Measurements from ENCODE around the gene GBGT1.
"Not testable (repeated sequence)": the region's sequence is repeated elsewhere in the genome, so short reads cannot be mapped to it uniquely, and the experiment has no call there.

The GBGT1 gene

DNA sequence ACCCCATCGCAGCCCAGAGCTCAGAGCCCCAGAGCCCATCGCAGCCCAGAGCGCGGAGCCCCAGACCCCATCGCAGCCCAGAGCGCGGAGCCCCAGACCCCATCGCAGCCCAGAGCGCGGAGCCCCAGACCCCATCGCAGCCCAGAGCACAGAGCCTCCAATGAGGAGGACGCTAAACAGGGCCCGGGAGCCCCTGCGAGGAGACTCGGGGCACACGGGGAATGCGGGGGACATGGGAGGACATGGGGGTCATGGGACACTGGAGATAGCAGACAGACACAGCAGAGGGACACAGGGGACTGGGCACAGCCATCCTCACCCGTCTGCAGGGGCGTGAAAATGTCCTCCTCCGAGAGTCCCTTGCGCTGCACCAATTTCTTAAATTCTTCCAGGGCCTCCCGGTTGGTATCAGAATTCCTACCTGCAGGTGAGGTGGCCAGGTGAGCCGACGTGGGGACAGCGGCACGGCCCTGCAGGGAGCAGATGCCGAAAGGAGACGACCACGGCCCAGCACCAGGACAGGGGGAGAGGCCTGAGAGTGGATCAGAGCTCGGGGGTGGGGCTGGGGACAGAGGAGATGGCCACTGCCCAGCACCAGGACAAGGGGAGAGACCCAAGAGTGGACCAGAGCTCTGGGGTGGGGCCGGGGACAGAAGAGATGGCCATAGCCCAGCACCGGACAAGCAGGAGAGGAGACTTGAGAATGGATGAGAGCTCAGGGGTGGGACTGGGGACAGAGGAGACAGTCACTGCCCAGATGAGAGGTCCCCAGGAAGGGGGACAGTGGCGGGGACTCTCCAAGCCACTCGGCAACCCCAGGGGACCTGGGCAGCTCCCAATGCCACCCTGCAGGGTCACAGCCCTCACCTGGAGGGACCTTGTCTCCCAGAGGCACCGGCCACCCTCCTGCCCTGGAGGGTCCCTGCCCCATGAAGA is 42.5 kb upstream of the GBGT1 start:
- Histone ChIP-seq H3K27me3 (ENCODE audit: insufficient read depth, low read length) (no peaks in the 10 kb centered on the region), H3K36me3 (ENCODE audit: control insufficient read depth in 1 of 2, insufficient read depth in 2 of 2, low read length in 2 of 2) (no peaks in the 10 kb centered on the region), H2AK5ac (ENCODE audit: low read length) (peak overlapping the region; percentile 28), H3K4me2 (ENCODE audit: low read length) (no peak overlapping the region), H3K9me3 (ENCODE audit: insufficient read depth, low read depth, low read length) (peaks cover 7% of the 10 kb centered on the region), H2BK12ac (ENCODE audit: low read length) (no peak overlapping the region), H3K4ac (ENCODE audit: low read depth, low read length) (no peak overlapping the region), H3K4me3 (ENCODE audit: low read depth, low read length) (no peak overlapping the region), H3K14ac (ENCODE audit: low read length) (no peak overlapping the region), H2BK5ac (ENCODE audit: low read depth, low read length, poor library complexity) (no peak overlapping the region), H4K12ac (ENCODE audit: low read depth, low read length) (no peak overlapping the region), H3K79me2 (ENCODE audit: control insufficient read depth, insufficient read depth, low read length, poor library complexity) (no peaks in the 10 kb centered on the region), H3K9ac (ENCODE audit: low read length) (no peak overlapping the region), H2AFZ (ENCODE audit: insufficient read depth, low read length, poor library complexity) (no peak overlapping the region), H3K23ac (ENCODE audit: low read length) (no peak overlapping the region), H3K27ac (ENCODE audit: low read depth, low read length) (no peak overlapping the region), H4K8ac (ENCODE audit: low read depth, low read length) (no peak overlapping the region), H2BK120ac (ENCODE audit: insufficient read depth, low read length, poor library complexity) (no peak overlapping the region), H4K91ac (ENCODE audit: low read depth, low read length) (no peak overlapping the region), H3K4me1 (ENCODE audit: control insufficient read depth in 1 of 2, insufficient read depth in 2 of 2, low read length in 2 of 2) (peaks cover 6 to 11% of the 10 kb centered on the region in 2 experiments), H3K79me1 (ENCODE audit: low read length) (no peaks in the 10 kb centered on the region), H3K18ac (ENCODE audit: low read length) (no peak overlapping the region)
- no CpG with 5 or more reads among the region's 35 CpGs for WGBS (ENCODE audit: extremely low coverage, insufficient coverage, insufficient read length)
- DNase-seq, result no peak

DNA sequence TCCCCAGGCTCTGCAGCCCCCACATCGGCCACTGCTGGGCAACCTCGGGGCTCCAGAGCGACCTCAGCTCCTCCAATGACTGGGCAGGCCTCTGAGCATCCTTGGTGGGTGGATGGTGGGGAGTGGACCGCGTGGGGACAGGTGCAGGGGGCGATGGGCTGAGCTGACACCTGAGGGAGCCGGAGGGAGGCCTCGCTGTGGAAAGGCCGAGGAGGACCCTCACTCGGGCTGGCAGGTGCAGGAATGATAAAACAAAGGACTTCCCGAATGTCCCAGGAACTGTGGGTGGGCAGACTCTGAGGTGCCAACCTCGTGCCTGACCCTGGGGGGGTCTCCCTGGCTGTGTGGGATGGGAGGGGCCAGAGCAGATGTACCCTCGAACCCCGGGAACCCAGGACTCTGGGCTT is 41.8 kb upstream of the GBGT1 start:
- not testable (repeated sequence) for H3K4me3 ChIP-seq (ENCODE audit: low read depth, low read length); H3K9me3 ChIP-seq (ENCODE audit: insufficient read depth, low read depth, low read length); H3K79me2 ChIP-seq (ENCODE audit: control insufficient read depth, insufficient read depth, low read length, poor library complexity); H2BK12ac ChIP-seq (ENCODE audit: low read length); H3K4me2 ChIP-seq (ENCODE audit: low read length); H2BK120ac ChIP-seq (ENCODE audit: insufficient read depth, low read length, poor library complexity); H2AFZ ChIP-seq (ENCODE audit: insufficient read depth, low read length, poor library complexity); H3K27ac ChIP-seq (ENCODE audit: low read depth, low read length); H3K23ac ChIP-seq (ENCODE audit: low read length); H3K4me1 ChIP-seq (ENCODE audit: control insufficient read depth in 1 of 2, insufficient read depth in 2 of 2, low read length in 2 of 2); H4K91ac ChIP-seq (ENCODE audit: low read depth, low read length); DNase-seq; H3K4ac ChIP-seq (ENCODE audit: low read depth, low read length); H3K79me1 ChIP-seq (ENCODE audit: low read length); H3K27me3 ChIP-seq (ENCODE audit: insufficient read depth, low read length); H4K12ac ChIP-seq (ENCODE audit: low read depth, low read length); H3K36me3 ChIP-seq (ENCODE audit: control insufficient read depth in 1 of 2, insufficient read depth in 2 of 2, low read length in 2 of 2); H3K14ac ChIP-seq (ENCODE audit: low read length); H3K18ac ChIP-seq (ENCODE audit: low read length); H4K8ac ChIP-seq (ENCODE audit: low read depth, low read length); H2AK5ac ChIP-seq (ENCODE audit: low read length); H2BK5ac ChIP-seq (ENCODE audit: low read depth, low read length, poor library complexity); H3K9ac ChIP-seq (ENCODE audit: low read length)
- no CpG with 5 or more reads among the region's 14 CpGs for WGBS (ENCODE audit: extremely low coverage, insufficient coverage, insufficient read length)

DNA sequence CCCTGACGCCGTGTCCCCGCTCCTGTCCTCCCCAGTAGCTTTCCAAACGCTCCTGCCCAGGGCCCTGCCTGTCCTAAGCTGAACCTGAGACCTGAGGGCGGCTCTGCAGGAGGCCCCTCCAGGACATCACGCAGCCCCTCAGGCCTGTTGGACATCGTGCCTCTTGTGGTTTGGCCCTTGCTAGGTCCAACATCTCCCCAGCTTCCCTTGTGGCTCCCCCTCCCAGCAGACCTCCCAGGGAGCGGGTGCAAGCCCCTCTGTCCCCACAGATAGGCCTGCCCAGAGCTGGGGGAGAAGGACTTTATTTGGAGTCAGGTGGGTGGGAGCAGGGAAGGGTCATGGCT is 41.3 kb upstream of the GBGT1 start:
- no peaks in the 10 kb centered on the region for H3K27me3 ChIP-seq (ENCODE audit: insufficient read depth, low read length)
- H3K4me1 ChIP-seq (ENCODE audit: control insufficient read depth in 1 of 2, insufficient read depth in 2 of 2, low read length in 2 of 2), result peaks cover 0 to under 1% of the 10 kb centered on the region in 2 experiments
- no peak overlapping the region for H2AK5ac ChIP-seq (ENCODE audit: low read length)
- no peak overlapping the region for H2BK12ac ChIP-seq (ENCODE audit: low read length)
- no peak overlapping the region for H4K12ac ChIP-seq (ENCODE audit: low read depth, low read length)
- H3K79me2 ChIP-seq (ENCODE audit: control insufficient read depth, insufficient read depth, low read length, poor library complexity), result no peaks in the 10 kb centered on the region
- no CpG with 5 or more reads among the region's 8 CpGs for WGBS (ENCODE audit: extremely low coverage, insufficient coverage, insufficient read length)
- no peak overlapping the region for H3K4ac ChIP-seq (ENCODE audit: low read depth, low read length)
- H3K14ac ChIP-seq (ENCODE audit: low read length), result no peak overlapping the region
- no peak overlapping the region for H3K4me3 ChIP-seq (ENCODE audit: low read depth, low read length)
- H3K36me3 ChIP-seq (ENCODE audit: control insufficient read depth in 1 of 2, insufficient read depth in 2 of 2, low read length in 2 of 2), result no peaks in the 10 kb centered on the region
- no peak for DNase-seq
- no peak overlapping the region for H3K4me2 ChIP-seq (ENCODE audit: low read length)
- H3K79me1 ChIP-seq (ENCODE audit: low read length), result no peaks in the 10 kb centered on the region
- no peak overlapping the region for H3K9ac ChIP-seq (ENCODE audit: low read length)
- H3K27ac ChIP-seq (ENCODE audit: low read depth, low read length), result no peak overlapping the region
- no peak overlapping the region for H2BK5ac ChIP-seq (ENCODE audit: low read depth, low read length, poor library complexity)
- no peak overlapping the region for H3K23ac ChIP-seq (ENCODE audit: low read length)
- H4K91ac ChIP-seq (ENCODE audit: low read depth, low read length), result no peak overlapping the region
- no peak overlapping the region for H4K8ac ChIP-seq (ENCODE audit: low read depth, low read length)
- peaks cover 5% of the 10 kb centered on the region for H3K9me3 ChIP-seq (ENCODE audit: insufficient read depth, low read depth, low read length)
- no peak overlapping the region for H2AFZ ChIP-seq (ENCODE audit: insufficient read depth, low read length, poor library complexity)
- H2BK120ac ChIP-seq (ENCODE audit: insufficient read depth, low read length, poor library complexity), result no peak overlapping the region
- no peak overlapping the region for H3K18ac ChIP-seq (ENCODE audit: low read length)

DNA sequence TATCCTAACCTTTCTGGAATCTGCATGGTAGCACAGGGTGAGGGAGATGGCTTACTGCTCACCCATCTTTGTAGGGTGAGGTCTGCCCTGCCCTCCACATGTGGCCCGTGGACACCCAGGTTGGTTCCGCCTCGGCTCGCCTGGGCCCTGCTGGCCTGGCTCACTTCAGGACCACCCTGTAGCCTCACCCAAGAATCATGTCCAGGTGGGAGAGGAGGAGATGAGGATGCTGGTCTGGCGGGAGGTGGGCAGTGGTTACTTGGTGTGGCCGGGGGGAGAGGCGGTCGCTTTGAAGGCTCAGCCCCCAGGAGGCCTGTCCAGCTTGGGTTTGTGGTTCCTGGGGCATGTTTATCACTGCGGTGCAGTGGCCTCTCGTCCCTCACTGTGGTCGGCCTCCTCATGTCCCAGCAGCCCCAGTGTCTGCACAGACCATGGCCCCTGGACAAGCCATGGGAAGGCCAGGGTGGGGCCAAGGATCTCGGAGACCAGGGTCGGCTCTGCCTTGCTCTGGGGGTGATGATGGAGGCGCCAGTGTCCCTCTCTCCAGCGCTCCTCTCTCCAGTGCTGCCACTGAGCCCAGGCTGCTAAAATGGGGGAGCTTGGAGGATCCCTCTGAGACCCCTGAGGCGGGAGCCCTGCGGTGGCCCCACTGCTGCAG is 40.8 kb upstream of the GBGT1 start:
- Histone ChIP-seq H3K9me3 (ENCODE audit: insufficient read depth, low read depth, low read length) (peaks cover 6% of the 10 kb centered on the region), H3K4me3 (ENCODE audit: low read depth, low read length) (no peak overlapping the region), H2AFZ (ENCODE audit: insufficient read depth, low read length, poor library complexity) (no peak overlapping the region), H3K9ac (ENCODE audit: low read length) (no peak overlapping the region), H3K4me1 (ENCODE audit: control insufficient read depth in 1 of 2, insufficient read depth in 2 of 2, low read length in 2 of 2) (no peaks in the 10 kb centered on the region), H3K27me3 (ENCODE audit: insufficient read depth, low read length) (no peaks in the 10 kb centered on the region), H3K18ac (ENCODE audit: low read length) (no peak overlapping the region), H3K14ac (ENCODE audit: low read length) (no peak overlapping the region), H4K12ac (ENCODE audit: low read depth, low read length) (no peak overlapping the region), H3K27ac (ENCODE audit: low read depth, low read length) (no peak overlapping the region), H2BK12ac (ENCODE audit: low read length) (no peak overlapping the region), H3K79me1 (ENCODE audit: low read length) (no peaks in the 10 kb centered on the region), H3K79me2 (ENCODE audit: control insufficient read depth, insufficient read depth, low read length, poor library complexity) (no peaks in the 10 kb centered on the region), H2AK5ac (ENCODE audit: low read length) (no peak overlapping the region), H4K8ac (ENCODE audit: low read depth, low read length) (no peak overlapping the region), H3K36me3 (ENCODE audit: control insufficient read depth in 1 of 2, insufficient read depth in 2 of 2, low read length in 2 of 2) (no peaks in the 10 kb centered on the region), H4K91ac (ENCODE audit: low read depth, low read length) (no peak overlapping the region), H2BK5ac (ENCODE audit: low read depth, low read length, poor library complexity) (no peak overlapping the region), H3K4me2 (ENCODE audit: low read length) (no peak overlapping the region), H2BK120ac (ENCODE audit: insufficient read depth, low read length, poor library complexity) (no peak overlapping the region), H3K23ac (ENCODE audit: low read length) (no peak overlapping the region), H3K4ac (ENCODE audit: low read depth, low read length) (no peak overlapping the region)
- WGBS (ENCODE audit: extremely low coverage, insufficient coverage, insufficient read length), result no CpG with 5 or more reads among the region's 17 CpGs
- no peak for DNase-seq

All from trophoblast cell (in vitro differentiated cells and primary cell).